HG03432 (cell line): Measurements from ENCODE around the gene MBNL2.

Experiments used
- ATAC-seq: cut with Tn5 transposase; IDR thresholded peaks from one replicate; pipeline ENCODE4 v1.9.1; 2021; ENCODE audit warnings: mild to moderate bottlenecking, moderate library complexity; ENCODE audit not compliant: unreplicated experiment

MBNL2 gene

DNA sequence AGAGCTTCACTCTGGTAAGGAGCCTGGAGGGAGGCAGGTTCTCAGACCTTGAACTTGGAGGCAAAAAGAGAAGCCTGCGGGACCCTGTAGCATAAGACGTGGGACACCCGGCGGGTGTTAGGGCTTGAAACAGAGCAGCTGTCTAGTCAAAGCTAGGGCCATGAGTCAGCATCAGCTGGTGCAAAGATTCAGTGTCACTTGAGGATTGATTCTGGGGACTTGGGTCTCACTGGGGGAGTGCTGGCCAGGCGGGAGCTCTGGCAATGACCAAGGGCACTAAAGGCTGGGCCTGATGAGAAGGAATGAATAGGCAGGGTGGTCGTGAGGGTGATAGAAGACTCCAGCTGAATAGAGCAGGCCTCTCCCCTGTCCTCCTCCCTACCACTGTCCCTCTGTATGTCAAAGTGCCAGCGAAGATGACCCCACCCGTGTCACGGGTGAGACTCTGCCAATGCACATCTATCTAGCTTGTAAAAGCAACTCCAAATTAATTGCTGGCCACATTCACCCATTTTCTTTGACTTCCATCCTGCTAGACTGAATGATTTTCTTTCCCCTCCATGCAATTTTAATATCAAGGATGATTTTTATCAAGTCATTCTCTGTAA is 97.1 kb downstream of the MBNL2 start:
- no peak for ATAC-seq

- ATAC-seq = no peak
These were observed 99.0 kb downstream of the MBNL2 start for GRCh38 chr13:97321101-97321500.

- ATAC-seq = no peak
These were observed 99.6 kb downstream of the MBNL2 start for GRCh38 chr13:97321616-97322321.

DNA sequence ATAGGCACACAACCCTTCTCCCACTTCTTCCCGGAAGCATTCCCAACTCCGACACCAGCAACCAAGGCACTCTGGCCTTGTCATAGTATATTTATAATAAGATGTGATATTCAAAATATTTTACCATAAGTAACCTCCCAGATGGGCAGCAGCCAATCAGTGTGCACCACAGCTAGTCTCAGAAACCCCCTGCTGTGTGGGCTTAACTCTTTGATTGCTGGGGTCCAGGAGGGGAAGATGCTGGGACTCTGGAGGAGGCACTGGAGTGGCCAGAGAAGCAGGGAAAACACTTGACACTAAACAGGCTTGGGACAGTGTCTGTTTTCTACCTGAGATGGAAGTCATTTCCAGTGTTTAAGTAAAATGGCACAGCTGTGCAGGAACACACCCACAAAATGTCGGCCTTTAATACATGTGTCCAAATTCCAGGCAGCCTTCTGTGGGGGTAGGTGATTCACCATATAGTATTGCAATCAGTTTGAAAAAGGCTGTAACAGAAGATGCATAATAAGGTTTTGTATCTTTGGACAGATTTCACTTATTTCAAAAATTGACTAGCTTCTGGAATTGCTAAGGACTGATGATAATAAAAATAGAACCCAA is 100.7 kb downstream of the MBNL2 start:
- no peak for ATAC-seq

DNA sequence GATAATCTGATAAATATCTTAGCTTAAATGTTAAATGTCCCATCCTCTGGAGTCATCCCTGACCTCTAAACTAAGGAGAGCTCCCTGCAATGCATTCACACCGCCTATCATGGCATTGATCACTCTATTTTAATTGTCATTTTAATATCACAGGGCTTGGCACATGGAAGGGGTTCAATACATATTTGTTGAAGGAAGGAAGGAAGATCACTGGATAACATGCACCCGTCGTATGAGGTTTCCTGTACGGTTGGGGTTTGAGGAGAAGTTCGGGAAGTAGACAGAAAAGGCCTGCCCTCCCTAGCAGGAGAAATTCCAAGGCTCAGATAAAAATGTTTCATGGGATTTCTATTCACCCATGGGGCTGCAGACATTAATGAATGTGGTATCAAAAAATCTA is 102.0 kb downstream of the MBNL2 start:
- no peak for ATAC-seq

- no peak for ATAC-seq
These were observed 103.6 kb downstream of the MBNL2 start for GRCh38 chr13:97325738-97326137.

DNA sequence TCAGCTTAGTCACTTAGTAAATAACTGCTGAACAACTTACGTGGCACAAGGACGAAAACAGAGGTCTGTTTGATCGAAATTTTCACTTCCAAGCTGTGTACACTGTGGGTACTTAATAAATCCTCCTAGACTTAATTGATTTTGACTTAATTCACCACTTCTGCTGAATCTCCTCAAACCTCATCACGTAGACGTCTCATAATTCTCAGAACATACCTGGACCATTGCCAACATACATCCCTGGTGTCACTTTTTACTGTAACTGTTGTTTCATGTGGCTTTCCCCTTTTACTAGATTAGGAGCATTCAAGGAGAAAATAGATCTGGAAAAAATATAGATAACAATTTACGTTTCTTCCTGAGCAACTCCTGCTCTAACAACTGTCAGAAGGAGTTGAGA is 105.0 kb downstream of the MBNL2 start:
- no peak for ATAC-seq

DNA sequence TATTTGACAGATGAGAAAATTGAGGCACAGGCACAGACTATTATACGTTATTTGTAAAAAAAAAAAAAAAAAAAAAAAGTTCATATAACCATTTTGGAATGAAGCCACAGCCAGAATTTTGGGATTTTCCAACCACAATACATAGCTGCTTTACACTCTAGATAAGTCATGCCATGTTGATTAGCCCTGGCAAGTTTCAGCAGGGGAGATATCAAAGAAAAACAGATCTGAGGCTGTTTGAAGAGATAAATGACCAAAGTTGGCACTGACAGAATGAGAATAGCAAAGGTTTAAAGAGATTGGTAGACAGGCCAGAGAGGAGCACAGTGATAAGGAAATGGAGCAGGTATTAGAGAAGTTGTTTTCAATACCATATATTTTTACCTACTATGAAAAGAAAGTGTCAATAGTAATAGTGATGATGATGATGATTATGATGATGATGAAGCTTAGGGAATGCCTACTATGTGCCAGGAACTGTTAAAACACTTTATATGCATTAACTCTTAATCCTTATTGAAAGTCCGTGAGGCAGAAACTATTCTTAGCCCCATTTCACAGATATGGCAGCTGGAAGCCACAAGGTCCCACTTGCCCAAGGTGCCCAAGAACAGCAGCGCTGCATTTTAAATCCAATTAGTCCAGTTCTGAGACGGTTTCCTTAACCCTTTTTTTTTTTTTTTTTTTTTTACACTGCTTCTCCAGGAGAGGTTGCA is 105.5 kb downstream of the MBNL2 start:
- ATAC-seq = no peak

DNA sequence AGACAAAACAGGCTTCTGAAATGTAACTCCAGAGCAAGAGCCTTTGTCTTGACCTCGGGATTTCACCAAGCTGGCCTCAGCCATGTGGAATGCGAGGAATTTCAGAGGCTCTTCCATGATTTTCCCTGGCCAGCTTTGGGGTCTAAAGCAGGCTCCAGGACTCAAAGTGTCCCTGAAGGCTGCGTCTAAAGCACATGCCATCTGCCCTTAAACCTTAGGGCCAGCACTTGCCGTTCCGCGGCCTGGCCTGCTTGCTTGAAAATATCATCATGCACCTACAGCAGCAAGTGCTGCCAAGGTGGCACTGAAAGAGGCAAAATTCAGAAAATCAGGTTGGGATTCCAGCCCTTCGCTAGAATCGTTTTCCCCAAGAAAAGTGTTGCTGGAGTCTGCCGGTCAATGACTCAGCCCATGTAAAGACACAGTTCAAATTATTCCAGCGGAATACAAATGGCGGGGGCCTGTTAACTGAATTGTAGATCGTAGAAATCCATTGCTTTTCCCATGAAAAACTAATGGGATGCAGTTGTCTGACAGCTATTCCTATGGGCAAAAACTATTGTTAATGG is 106.2 kb downstream of the MBNL2 start:
- ATAC-seq = no peak

- ATAC-seq = no peak
These were observed 107.2 kb downstream of the MBNL2 start for GRCh38 chr13:97329331-97329730.

GRCh38 chr13:97330448-97330847 is 108.3 kb downstream of the MBNL2 start:
- ATAC-seq = no peak

- no peak for ATAC-seq
These were observed 110.6 kb downstream of the MBNL2 start for GRCh38 chr13:97332742-97333141.

DNA sequence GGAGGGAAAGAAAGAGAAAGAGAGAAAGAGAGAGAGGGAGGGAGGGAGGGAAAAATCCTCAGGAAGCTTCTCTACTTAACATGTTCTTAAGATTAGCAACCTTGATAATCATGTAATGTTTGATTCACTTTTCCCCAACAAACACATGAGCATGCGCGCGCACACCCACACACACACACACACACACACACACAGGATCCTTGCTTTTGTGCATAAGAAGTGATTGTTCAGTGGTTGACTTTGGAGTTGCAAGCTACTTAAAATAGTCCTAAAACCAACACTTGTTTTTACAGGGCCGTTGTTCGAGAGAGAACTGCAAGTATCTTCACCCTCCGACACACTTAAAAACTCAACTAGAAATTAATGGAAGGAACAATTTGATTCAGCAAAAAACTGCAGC is 111.8 kb downstream of the MBNL2 start:
- no peak for ATAC-seq

DNA sequence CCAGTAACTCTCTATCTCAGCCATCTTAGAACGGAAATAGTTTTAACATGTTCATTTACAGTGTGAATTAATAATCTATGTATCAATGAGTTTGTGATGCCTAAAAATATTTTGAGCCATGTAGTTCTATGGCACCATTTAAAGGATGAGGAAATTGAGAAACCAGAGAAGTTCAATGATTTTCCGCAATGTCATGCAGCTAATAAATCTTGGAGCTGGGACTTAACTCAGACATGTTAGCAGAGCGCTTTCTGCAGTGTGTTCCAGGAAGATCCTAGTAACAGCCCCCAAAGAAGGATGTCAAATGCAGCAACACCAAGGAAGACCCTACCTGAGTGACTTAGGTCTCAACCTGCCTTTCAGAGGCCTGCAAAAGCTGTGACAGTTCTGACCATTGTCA is 112.6 kb downstream of the MBNL2 start:
- no peak for ATAC-seq

GRCh38 chr13:97335488-97336134 is 113.5 kb downstream of the MBNL2 start:
- no peak for ATAC-seq

GRCh38 chr13:97337985-97338499 is 115.9 kb downstream of the MBNL2 start:
- ATAC-seq = no peak

DNA sequence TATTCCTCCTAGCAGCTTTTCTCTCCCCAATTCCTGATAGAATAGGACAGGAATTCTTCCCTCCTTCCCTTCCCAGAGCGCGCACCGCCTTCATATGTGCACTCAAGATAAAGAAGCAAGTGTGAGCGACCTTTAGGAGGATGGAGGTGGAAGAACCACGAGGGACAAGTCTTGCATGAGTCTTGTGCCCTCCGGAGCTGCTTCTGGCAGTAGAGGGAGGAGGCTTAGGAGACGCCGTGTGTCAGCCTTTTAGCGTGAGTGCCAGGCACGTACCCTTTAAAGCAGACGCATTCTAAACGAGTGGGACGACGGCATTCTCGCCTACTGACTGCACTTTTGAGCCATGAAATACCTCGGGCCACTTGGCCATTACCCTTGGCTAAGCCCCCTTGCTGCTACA is 116.4 kb downstream of the MBNL2 start:
- no peak for ATAC-seq

GRCh38 chr13:97339019-97339987 is 117.2 kb downstream of the MBNL2 start:
- ATAC-seq = no peak

- ATAC-seq = peak; percentile 46
These were observed 118.0 kb downstream of the MBNL2 start for GRCh38 chr13:97339988-97340749.
